ENCODE data around the gene FKBP15. TPM values are rescaled to one million over a fixed set of nuclear protein-coding genes. Genes with fewer than 3 reads are reported as not detected.

FKBP15 gene
- total and polyA plus RNA-seq, 2 of the 13 experiments (the other 11 are each of a cell fraction or from before 2014, with no cell fraction given) = 12.3 to 18.6 TPM

GRCh38 chr9:113154471-113154870, 66.6 kb downstream of the FKBP15 start:
- H3K27me3 ChIP-seq (ENCODE audit: control insufficient read depth in 1 of 2, insufficient read depth in 2 of 2, low read length in 2 of 2) = no peaks in the 10 kb centered on the region; a peak in 1 of 5 replicates
- peaks cover 0 to 3% of the 10 kb centered on the region in 2 experiments; a peak in 3 of 5 replicates for H3K36me3 ChIP-seq (replicated peaks in 1 of 2; ENCODE audit: control insufficient read depth in 1 of 2, insufficient read depth in 2 of 2, low read length in 2 of 2)
- no peaks in the 10 kb centered on the region for H3K79me2 ChIP-seq (ENCODE audit: insufficient read depth, low read length)
- no peak overlapping the region for H2AFZ ChIP-seq (ENCODE audit: low read length)
- no peak overlapping the region for H3K9ac ChIP-seq (ENCODE audit: insufficient read depth, low read depth, low read length)
- POLR2A ChIA-PET = no interaction called here
- H3K27ac ChIP-seq (ENCODE audit: extremely low read length, insufficient read depth, low read length) = no peak overlapping the region
- FAIRE-seq (no peak), ATAC-seq (no peak), DNase-seq (ENCODE audit: low spot score) (no peak)
- no peaks in the 10 kb centered on the region for H4K20me1 ChIP-seq (ENCODE audit: insufficient read depth, low read length)
- CTCF ChIA-PET (ENCODE audit: low intra/inter-chr PET ratio, low total read pairs) = interaction anchor here (1.0 kb wide), 1 partner anchor 11 kb away, joined by 3 read pairs; no protein-coding TSS in a partner anchor
- H3K4me1 ChIP-seq (ENCODE audit: insufficient read depth, low read length) = peaks cover 47% of the 10 kb centered on the region
- in situ Hi-C loops (cut with HindIII; ENCODE audit: extremely low pct_ligation_motif_present, low pct_unique_long_range_greater_than_20kb) (no loop called here), intact Hi-C loops (cut with micrococcal nuclease; ENCODE audit: unreplicated experiment) (loop anchor here (5.0 kb wide), 1 partner anchor 68 kb away; the partner anchor contains the start of genes FKBP15 and SLC31A1)
- H3K4me2 ChIP-seq (ENCODE audit: low read depth, low read length) = no peak overlapping the region
- BruUV-seq (replicated peaks) = no TSS peak
- 94% methylated on average over 6 of the region's 6 CpGs for WGBS (ENCODE audit: low lambda C conversion rate)
- no peaks in the 10 kb centered on the region for H3K9me3 ChIP-seq (ENCODE audit: low read length)
- H3K4me3 ChIP-seq (replicated peaks in 1 of 3; ENCODE audit: insufficient read depth in 1 of 3, low read depth in 2 of 3, low read length in 3 of 3) = no peak overlapping the region
- TF ChIP-seq GLMP (CRISPR knock-in tag; IDR thresholded peaks at IDR 0.05; ENCODE audit: borderline replicate concordance) (no peak), KDM6A (CRISPR knock-in tag; IDR thresholded peaks at IDR 0.05; ENCODE audit: low read depth) (no peak), KAT7 (CRISPR knock-in tag; IDR thresholded peaks at IDR 0.05; ENCODE audit: borderline replicate concordance) (no peak), ZNF205 (CRISPR knock-in tag; IDR thresholded peaks at IDR 0.05) (no peak), ZNF770 (CRISPR knock-in tag; IDR thresholded peaks at IDR 0.05) (no peak), ZBTB21 (CRISPR knock-in tag; IDR thresholded peaks at IDR 0.05) (no peak), ATF5 (CRISPR knock-in tag; IDR thresholded peaks at IDR 0.05; ENCODE audit: low read depth) (no peak), MXD4 (CRISPR knock-in tag; IDR thresholded peaks at IDR 0.05) (no peak), FOXA3 (CRISPR knock-in tag; IDR thresholded peaks at IDR 0.05) (no peak), FOXP4 (CRISPR knock-in tag; IDR thresholded peaks at IDR 0.05) (no peak)
- TF ChIP-seq, protein P1, sequence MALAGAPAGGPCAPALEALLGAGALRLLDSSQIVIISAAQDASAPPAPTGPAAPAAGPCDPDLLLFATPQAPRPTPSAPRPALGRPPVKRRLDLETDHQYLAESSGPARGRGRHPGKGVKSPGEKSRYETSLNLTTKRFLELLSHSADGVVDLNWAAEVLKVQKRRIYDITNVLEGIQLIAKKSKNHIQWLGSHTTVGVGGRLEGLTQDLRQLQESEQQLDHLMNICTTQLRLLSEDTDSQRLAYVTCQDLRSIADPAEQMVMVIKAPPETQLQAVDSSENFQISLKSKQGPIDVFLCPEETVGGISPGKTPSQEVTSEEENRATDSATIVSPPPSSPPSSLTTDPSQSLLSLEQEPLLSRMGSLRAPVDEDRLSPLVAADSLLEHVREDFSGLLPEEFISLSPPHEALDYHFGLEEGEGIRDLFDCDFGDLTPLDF (CRISPR knock-in tag; IDR thresholded peaks at IDR 0.05) = no peak
- TF ChIP-seq, protein P2, sequence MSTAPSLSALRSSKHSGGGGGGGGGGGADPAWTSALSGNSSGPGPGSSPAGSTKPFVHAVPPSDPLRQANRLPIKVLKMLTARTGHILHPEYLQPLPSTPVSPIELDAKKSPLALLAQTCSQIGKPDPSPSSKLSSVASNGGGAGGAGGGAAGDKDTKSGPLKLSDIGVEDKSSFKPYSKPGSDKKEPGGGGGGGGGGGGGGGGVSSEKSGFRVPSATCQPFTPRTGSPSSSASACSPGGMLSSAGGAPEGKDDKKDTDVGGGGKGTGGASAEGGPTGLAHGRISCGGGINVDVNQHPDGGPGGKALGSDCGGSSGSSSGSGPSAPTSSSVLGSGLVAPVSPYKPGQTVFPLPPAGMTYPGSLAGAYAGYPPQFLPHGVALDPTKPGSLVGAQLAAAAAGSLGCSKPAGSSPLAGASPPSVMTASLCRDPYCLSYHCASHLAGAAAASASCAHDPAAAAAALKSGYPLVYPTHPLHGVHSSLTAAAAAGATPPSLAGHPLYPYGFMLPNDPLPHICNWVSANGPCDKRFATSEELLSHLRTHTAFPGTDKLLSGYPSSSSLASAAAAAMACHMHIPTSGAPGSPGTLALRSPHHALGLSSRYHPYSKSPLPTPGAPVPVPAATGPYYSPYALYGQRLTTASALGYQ (CRISPR knock-in tag; IDR thresholded peaks at IDR 0.05) = no peak
- TF ChIP-seq, protein P3, sequence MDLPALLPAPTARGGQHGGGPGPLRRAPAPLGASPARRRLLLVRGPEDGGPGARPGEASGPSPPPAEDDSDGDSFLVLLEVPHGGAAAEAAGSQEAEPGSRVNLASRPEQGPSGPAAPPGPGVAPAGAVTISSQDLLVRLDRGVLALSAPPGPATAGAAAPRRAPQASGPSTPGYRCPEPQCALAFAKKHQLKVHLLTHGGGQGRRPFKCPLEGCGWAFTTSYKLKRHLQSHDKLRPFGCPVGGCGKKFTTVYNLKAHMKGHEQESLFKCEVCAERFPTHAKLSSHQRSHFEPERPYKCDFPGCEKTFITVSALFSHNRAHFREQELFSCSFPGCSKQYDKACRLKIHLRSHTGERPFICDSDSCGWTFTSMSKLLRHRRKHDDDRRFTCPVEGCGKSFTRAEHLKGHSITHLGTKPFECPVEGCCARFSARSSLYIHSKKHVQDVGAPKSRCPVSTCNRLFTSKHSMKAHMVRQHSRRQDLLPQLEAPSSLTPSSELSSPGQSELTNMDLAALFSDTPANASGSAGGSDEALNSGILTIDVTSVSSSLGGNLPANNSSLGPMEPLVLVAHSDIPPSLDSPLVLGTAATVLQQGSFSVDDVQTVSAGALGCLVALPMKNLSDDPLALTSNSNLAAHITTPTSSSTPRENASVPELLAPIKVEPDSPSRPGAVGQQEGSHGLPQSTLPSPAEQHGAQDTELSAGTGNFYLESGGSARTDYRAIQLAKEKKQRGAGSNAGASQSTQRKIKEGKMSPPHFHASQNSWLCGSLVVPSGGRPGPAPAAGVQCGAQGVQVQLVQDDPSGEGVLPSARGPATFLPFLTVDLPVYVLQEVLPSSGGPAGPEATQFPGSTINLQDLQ (CRISPR knock-in tag; IDR thresholded peaks at IDR 0.05) = no peak

All from HepG2 (cell line).